ENCODE data around the gene ST3GAL3. TPM values are rescaled to one million over a fixed set of nuclear protein-coding genes. Genes with fewer than 3 reads are reported as not detected.

Gene ST3GAL3
- total and polyA plus RNA-seq, 8 donors = 1.6 to 68.3 (median 6.7) TPM

- 60 to 71% (median 70%) methylated on average over 1 of the region's 1 CpG for WGBS, 5 donors
- no peak for DNase-seq
- Histone ChIP-seq H3K27ac (no peak overlapping the region), H3K4me1 (no peaks in the 10 kb centered on the region), H3K27me3 (no peaks in the 10 kb centered on the region), H3K9me3 (no peaks in the 10 kb centered on the region), H3K4me3 (no peak overlapping the region), H3K36me3 (peaks cover 0 to 19% (median 12%) of the 10 kb centered on the region in 4 donors)
- TF ChIP-seq POLR2AphosphoS5 (IDR thresholded peaks at IDR 0.05) (no peak), EP300 (IDR thresholded peaks at IDR 0.05) (no peak), POLR2A (IDR thresholded peaks at IDR 0.05) (no peak), CTCF (IDR thresholded peaks at IDR 0.05) (no peak)
- intact Hi-C loops (cut with DNase I; ENCODE audit: low total_unique reads) = no loop called here
Observed at GRCh38 chr1:43847290-43847689, 140.0 kb downstream of the ST3GAL3 start.

GRCh38 chr1:43847882-43848281 is 140.5 kb downstream of the ST3GAL3 start:
- H3K4me1 ChIP-seq = peaks cover 0 to 3% (median under 1%) of the 10 kb centered on the region in 4 donors
- H3K36me3 ChIP-seq = peaks cover 0 to 13% (median 6%) of the 10 kb centered on the region in 4 donors
- no peak overlapping the region for H3K4me3 ChIP-seq
- DNase-seq = no peak
- no peaks in the 10 kb centered on the region for H3K27me3 ChIP-seq
- H3K9me3 ChIP-seq = no peaks in the 10 kb centered on the region
- no peak overlapping the region for H3K27ac ChIP-seq
- TF ChIP-seq CTCF (IDR thresholded peaks at IDR 0.05) (no peak), POLR2AphosphoS5 (IDR thresholded peaks at IDR 0.05) (no peak), POLR2A (IDR thresholded peaks at IDR 0.05) (no peak), EP300 (IDR thresholded peaks at IDR 0.05) (no peak)
- intact Hi-C loops (cut with DNase I; ENCODE audit: low total_unique reads) = no loop called here
- WGBS, 5 donors = 86 to 90% (median 89%) methylated on average over 4 of the region's 4 CpGs

- peaks cover 0 to under 1% (median 0%) of the 10 kb centered on the region in 4 donors for H3K36me3 ChIP-seq
- peaks cover 0 to 15% (median 10%) of the 10 kb centered on the region in 4 donors for H3K4me1 ChIP-seq
- H3K27me3 ChIP-seq = no peaks in the 10 kb centered on the region
- no peaks in the 10 kb centered on the region for H3K9me3 ChIP-seq
- no peak overlapping the region for H3K4me3 ChIP-seq
- H3K27ac ChIP-seq = no peak overlapping the region
- TF ChIP-seq POLR2AphosphoS5 (IDR thresholded peaks at IDR 0.05) (no peak), POLR2A (IDR thresholded peaks at IDR 0.05) (no peak), CTCF (IDR thresholded peaks at IDR 0.05) (no peak), EP300 (IDR thresholded peaks at IDR 0.05) (no peak)
- WGBS, 5 donors = 68 to 88% (median 77%) methylated on average over 1 of the region's 1 CpG
- no peak for DNase-seq
- intact Hi-C loops (cut with DNase I; ENCODE audit: low total_unique reads) = no loop called here
Observed at GRCh38 chr1:43849670-43850069, 142.3 kb downstream of the ST3GAL3 start.

GRCh38 chr1:43850591-43851233 is 143.4 kb downstream of the ST3GAL3 start:
- WGBS, 5 donors = 83 to 94% (median 88%) methylated on average over 7 to 8 of the region's 8 CpGs
- H3K27ac ChIP-seq = no peak overlapping the region

More at GRCh38 chr1:43850591-43851233, 143.4 kb downstream of the ST3GAL3 start:
- H3K4me3 ChIP-seq = no peak overlapping the region
- peaks cover 0 to 15% (median 10%) of the 10 kb centered on the region in 4 donors for H3K4me1 ChIP-seq
- no peaks in the 10 kb centered on the region for H3K9me3 ChIP-seq
- no peak for TF ChIP-seq EP300 (IDR thresholded peaks at IDR 0.05)
- TF ChIP-seq POLR2A (IDR thresholded peaks at IDR 0.05) = no peak
- TF ChIP-seq POLR2AphosphoS5 (IDR thresholded peaks at IDR 0.05) = no peak
- TF ChIP-seq CTCF (IDR thresholded peaks at IDR 0.05) = no peak
- no peaks in the 10 kb centered on the region for H3K36me3 ChIP-seq
- H3K27me3 ChIP-seq = no peaks in the 10 kb centered on the region
- intact Hi-C loops (cut with DNase I; ENCODE audit: low total_unique reads) = no loop called here
- DNase-seq = no peak
